DMS114 treated with DMSO at 0.1 percent for 48 hours (cell line): ENCODE data around the gene IL34.
"Not testable (repeated sequence)": the region's sequence is repeated elsewhere in the genome, so short reads cannot be mapped to it uniquely, and the experiment has no call there.

ENCODE experiments used
- DNase-seq: peaks from one replicate; lab custom pipeline; 2025; ENCODE audit not compliant: unreplicated experiment; lab: John Stamatoyannopoulos, UW

Gene IL34

GRCh38 chr16:70630960-70631745 is 15.2 kb upstream of the IL34 start:
- DNase-seq, result no peak

GRCh38 chr16:70632273-70632672 is 14.1 kb upstream of the IL34 start:
- DNase-seq, result no peak

DNA sequence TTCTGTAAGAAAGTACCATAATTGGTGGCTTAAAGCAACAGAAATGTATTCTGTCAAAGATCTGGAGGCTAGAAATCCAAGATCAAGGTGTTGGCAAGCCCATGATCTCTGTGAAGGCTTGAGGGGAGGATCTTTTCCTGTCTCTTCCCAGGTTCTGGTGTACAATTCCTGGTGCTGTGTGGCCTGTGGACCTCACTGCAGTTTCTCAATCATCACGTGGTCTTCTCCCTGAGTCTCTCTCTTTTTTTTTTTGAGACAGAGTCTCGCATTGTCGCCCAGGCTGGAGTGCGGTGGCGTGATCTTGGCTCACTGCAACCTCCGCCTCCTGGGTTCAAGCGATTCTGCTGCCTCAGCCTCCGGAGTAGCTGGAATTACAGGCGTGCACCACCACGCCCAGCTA is 12.7 kb upstream of the IL34 start:
- DNase-seq, result not testable (repeated sequence)

GRCh38 chr16:70634861-70635260 is 11.5 kb upstream of the IL34 start:
- no peak for DNase-seq

GRCh38 chr16:70635336-70636016 is 10.9 kb upstream of the IL34 start:
- DNase-seq, result no peak

GRCh38 chr16:70638814-70639792 is 7.3 kb upstream of the IL34 start:
- no peak for DNase-seq

DNA sequence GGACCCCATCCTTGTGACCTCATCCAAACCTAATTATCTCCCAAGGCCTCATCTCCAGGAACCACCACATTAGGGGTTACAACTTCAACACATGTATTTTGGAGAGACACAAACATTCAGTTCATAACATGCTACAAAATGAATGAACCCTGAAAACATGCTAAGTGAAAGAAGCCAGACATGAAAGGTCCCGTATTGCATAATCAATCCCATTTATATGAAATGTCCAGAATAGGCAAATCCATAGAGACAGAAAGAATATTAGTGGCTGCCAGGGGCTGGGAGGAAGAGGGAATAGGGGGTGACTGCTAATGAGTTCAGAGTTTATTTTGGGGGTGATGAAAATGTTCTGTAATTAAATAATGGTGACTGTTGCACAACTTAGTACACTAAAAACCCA is 3.7 kb upstream of the IL34 start:
- no peak for DNase-seq

GRCh38 chr16:70643264-70643663 is 3.1 kb upstream of the IL34 start:
- not testable (repeated sequence) for DNase-seq

- no peak for DNase-seq
These were observed 1.4 kb upstream of the IL34 start for GRCh38 chr16:70644763-70645597.

DNA sequence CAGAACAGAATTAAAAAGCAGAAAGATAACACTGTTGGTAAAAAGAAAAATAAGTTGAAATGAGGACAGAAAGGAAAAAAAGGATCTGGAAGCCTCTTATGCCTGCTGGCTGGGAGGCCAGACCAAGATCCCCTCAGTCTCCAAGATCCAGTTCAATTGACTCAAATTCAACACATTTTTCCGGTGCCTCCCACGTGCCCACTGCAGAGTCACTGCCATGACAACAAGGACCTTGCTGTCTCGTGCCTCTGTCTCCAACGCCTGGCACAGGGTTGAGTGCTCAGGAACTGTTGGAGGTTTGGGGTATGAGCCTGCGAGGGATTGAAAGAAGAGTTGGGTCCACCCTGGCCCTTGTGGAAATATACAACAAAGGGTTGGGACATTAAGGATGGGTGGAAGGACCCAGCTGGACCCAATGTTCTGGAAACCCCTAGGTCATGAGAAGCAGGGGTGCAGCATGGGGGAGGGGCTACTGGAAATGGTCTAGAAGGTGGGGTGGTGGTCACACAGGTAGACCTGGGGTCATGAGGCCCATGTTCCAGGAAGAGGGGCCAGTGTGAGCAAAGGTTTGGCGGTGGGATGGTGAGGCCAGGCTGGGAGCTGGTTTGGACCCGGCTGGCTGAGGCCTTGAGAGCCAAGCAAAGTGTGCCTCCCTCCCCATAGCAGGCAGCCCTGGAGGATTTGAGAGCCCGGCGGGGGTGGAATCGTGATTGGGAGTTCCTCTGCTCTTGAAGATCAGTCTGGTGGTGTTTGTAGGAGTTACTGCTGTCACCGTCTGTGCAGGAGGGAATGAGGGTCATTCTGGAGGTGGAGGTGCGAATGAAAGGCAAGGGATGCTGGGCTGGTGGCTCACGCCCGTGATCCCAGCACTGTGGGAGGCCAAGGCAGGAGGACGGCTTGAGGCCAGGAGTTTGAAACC is 1.3 kb downstream of the IL34 start:
- DNase-seq, result no peak

- DNase-seq, result no peak
These were observed 2.2 kb downstream of the IL34 start for GRCh38 chr16:70648606-70649005.

GRCh38 chr16:70649300-70649699 is 2.9 kb downstream of the IL34 start:
- no peak for DNase-seq

- DNase-seq, result no peak
These were observed 3.9 kb downstream of the IL34 start for GRCh38 chr16:70650216-70650615.

- DNase-seq, result no peak
These were observed 5.2 kb downstream of the IL34 start for GRCh38 chr16:70651524-70651923.

- no peak for DNase-seq
These were observed 6.0 kb downstream of the IL34 start for GRCh38 chr16:70652322-70652721.

- no peak for DNase-seq
These were observed 7.0 kb downstream of the IL34 start for GRCh38 chr16:70653406-70653805.

DNA sequence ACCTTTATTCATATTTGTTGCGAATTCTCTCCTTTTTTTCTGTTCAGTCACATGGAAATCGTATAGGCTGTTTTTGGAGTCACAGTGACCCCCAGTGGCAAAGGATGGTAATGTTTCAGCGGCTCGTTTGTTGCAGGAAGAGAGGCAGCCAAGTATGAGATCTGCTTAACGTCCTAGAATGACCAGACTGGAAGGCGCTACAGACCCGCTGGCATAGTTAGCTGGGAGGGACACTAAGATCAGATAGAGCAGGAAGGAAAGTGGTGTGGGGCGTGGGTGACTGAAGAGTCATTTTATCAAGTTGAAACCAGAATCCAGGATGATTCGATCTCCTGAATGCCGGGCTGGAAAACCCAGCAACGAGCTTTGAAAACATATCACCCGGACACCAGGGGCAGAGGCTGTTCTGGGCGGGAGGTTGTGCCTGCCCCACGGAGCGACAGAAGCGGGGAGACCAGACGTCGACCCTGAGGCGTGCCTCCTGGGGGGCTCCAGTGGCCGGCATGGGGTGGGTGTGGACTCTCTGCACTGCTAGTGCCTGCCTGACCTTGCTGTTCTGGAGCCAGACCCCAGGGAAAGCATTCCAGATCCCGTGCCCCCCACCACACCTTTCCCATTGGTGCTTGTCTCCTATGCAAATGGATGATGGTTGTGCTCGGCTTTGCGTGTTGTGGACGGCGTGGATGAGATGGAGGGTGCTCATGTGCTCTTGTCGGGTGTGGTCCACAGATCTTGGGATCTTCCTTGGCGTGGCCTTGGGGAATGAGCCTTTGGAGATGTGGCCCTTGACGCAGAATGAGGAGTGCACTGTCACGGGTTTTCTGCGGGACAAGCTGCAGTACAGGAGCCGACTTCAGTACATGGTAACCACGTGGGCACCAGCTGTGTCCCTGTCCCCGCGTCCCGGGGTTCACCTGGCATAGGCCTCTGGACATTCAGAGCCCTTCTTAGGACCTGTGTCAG is 7.7 kb downstream of the IL34 start:
- DNase-seq, result peak; percentile 89

GRCh38 chr16:70656065-70656711 is 9.8 kb downstream of the IL34 start:
- DNase-seq, result no peak
